Right atrium auricular region (tissue), 2 donors: ENCODE data around the gene SSX4B. TPM values are rescaled to one million over a fixed set of nuclear protein-coding genes. Genes with fewer than 3 reads are reported as not detected.
"Not testable (repeated sequence)": the region's sequence is repeated elsewhere in the genome, so short reads cannot be mapped to it uniquely, and the experiment has no call there.

Experiments used
- DNase-seq: peaks from one replicate; pipeline ENCODE4 v3.0.0-alpha.2; 2019; ENCODE audit warnings: low spot score
- H3K27ac ChIP-seq, 2 donors: fragments of 200-600 bp; sonication (generic); 1 replicate in 1 of 2; 2 replicates in 1 of 2; pipeline ENCODE4 v1.5.1; 2016 to 2019
- H3K27me3 ChIP-seq, 2 donors: fragments of 200-600 bp; sonication (generic); one replicate each; pipeline versions ENCODE4 v1.5.1 to v1.6.0; 2017 to 2019
- H3K36me3 ChIP-seq: fragments of 200-600 bp; sonication (generic); one replicate; pipeline ENCODE4 v1.5.1; 2016
- H3K4me1 ChIP-seq, 2 donors: fragments of 200-600 bp; sonication (generic); one replicate each; pipeline versions ENCODE4 v1.5.1 to v1.6.0; 2017 to 2019
- H3K4me3 ChIP-seq, 2 donors: fragments of 200-600 bp; sonication (generic); 1 replicate in 1 of 2; 2 replicates in 1 of 2; pipeline ENCODE4 v1.5.1; 2017 to 2019; ENCODE audit warnings: mild to moderate bottlenecking in 1 of 2, moderate library complexity in 1 of 2
- H3K9me3 ChIP-seq, 2 donors: fragments of 200-600 bp; sonication (generic); one replicate each; pipeline ENCODE4 v1.5.1; 2019
- CTCF ChIP-seq, 2 donors: fragments of 200-600 bp; sonication (generic); IDR thresholded peaks; one replicate each; pipeline ENCODE4 v1.5.1; 2019; ENCODE audit warnings: antibody characterized with exemption in 2 of 2
- total RNA-seq, 2 donors: library from RNA; depleted of rRNA; stranded (reverse); fragments of >200 nt; gene quantifications; one replicate each; pipeline ENCODE4 v1.1.0, GENCODE V29; 2016

Gene SSX4B
- total RNA-seq: not detected

GRCh38 chrX:48411860-48412259 lies at the start of gene SSX4B:
Gene SSX4B (minus strand): TSS chrX:48411960. CDS start chrX:48411372, 588 bp downstream.
- DNase-seq, H3K27ac ChIP-seq, H3K4me3 ChIP-seq, H3K9me3 ChIP-seq, H3K4me1 ChIP-seq, H3K36me3 ChIP-seq, H3K27me3 ChIP-seq: not testable (repeated sequence)

DNA sequence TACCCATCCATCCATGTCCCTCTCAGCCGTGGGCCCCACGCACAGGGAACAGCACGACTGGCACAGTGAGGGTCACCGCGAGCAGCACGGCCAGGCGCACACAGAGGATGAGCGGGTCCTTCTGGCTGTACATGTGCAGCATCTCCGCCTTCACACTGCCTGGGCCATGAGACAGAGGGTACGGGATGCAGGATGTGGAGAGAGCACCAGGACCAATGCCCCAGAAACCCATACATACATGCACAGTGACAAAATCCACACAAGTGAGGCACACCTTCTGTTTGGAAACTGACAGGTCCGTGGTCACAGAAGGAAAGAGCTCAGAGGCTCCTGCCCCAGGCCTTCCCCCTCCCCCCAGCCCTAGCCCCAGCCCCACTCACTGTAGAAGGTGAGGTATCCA lies 48.8 kb upstream of the SSX4B start:
- Histone ChIP-seq H3K27me3 (no peaks in the 10 kb centered on the region), H3K36me3 (no peaks in the 10 kb centered on the region), H3K27ac (no peak overlapping the region), H3K9me3 (no peaks in the 10 kb centered on the region), H3K4me3 (no peak overlapping the region), H3K4me1 (no peaks in the 10 kb centered on the region)
- no peak for DNase-seq
- no peak for TF ChIP-seq CTCF (IDR thresholded peaks at IDR 0.05)

GRCh38 chrX:48460031-48460430 lies 48.3 kb upstream of the SSX4B start:
- H3K4me1 ChIP-seq: no peaks in the 10 kb centered on the region
- H3K9me3 ChIP-seq: no peaks in the 10 kb centered on the region
- no peak overlapping the region for H3K4me3 ChIP-seq
- H3K27ac ChIP-seq: no peak overlapping the region
- H3K27me3 ChIP-seq: no peaks in the 10 kb centered on the region
- DNase-seq: peak; percentile 2
- H3K36me3 ChIP-seq: no peaks in the 10 kb centered on the region
- TF ChIP-seq CTCF (IDR thresholded peaks at IDR 0.05): no peak

- H3K27ac ChIP-seq: no peak overlapping the region
- H3K27me3 ChIP-seq: no peaks in the 10 kb centered on the region
- no peak for TF ChIP-seq CTCF (IDR thresholded peaks at IDR 0.05)
- H3K4me3 ChIP-seq: no peak overlapping the region
- H3K4me1 ChIP-seq: no peaks in the 10 kb centered on the region
- H3K36me3 ChIP-seq: no peaks in the 10 kb centered on the region
- DNase-seq: peak; percentile 52
- no peaks in the 10 kb centered on the region for H3K9me3 ChIP-seq
Measured at GRCh38 chrX:48459483-48459882, 47.7 kb upstream of the SSX4B start.

GRCh38 chrX:48458711-48459110 lies 47.0 kb upstream of the SSX4B start:
- DNase-seq: no peak
- H3K4me3 ChIP-seq: no peak overlapping the region
- H3K9me3 ChIP-seq: no peaks in the 10 kb centered on the region
- H3K27ac ChIP-seq: no peak overlapping the region
- TF ChIP-seq CTCF (IDR thresholded peaks at IDR 0.05): no peak
- H3K4me1 ChIP-seq: no peaks in the 10 kb centered on the region
- H3K36me3 ChIP-seq: no peaks in the 10 kb centered on the region
- no peaks in the 10 kb centered on the region for H3K27me3 ChIP-seq

GRCh38 chrX:48456628-48457331 lies 45.0 kb upstream of the SSX4B start:
- H3K4me3 ChIP-seq: no peak overlapping the region
- TF ChIP-seq CTCF (IDR thresholded peaks at IDR 0.05): no peak
- H3K4me1 ChIP-seq: no peaks in the 10 kb centered on the region
- H3K27ac ChIP-seq: no peak overlapping the region
- peak; percentile 16 for DNase-seq
- no peaks in the 10 kb centered on the region for H3K27me3 ChIP-seq
- no peaks in the 10 kb centered on the region for H3K36me3 ChIP-seq
- no peaks in the 10 kb centered on the region for H3K9me3 ChIP-seq
